ENCODE data around the gene TMCC2. TPM values are rescaled to one million over a fixed set of nuclear protein-coding genes. Genes with fewer than 3 reads are reported as not detected.

Gene TMCC2
- total and polyA plus RNA-seq, 2 of the 4 experiments (the other 2 are of a cell fraction), result 2.0 to 4.2 TPM

DNA sequence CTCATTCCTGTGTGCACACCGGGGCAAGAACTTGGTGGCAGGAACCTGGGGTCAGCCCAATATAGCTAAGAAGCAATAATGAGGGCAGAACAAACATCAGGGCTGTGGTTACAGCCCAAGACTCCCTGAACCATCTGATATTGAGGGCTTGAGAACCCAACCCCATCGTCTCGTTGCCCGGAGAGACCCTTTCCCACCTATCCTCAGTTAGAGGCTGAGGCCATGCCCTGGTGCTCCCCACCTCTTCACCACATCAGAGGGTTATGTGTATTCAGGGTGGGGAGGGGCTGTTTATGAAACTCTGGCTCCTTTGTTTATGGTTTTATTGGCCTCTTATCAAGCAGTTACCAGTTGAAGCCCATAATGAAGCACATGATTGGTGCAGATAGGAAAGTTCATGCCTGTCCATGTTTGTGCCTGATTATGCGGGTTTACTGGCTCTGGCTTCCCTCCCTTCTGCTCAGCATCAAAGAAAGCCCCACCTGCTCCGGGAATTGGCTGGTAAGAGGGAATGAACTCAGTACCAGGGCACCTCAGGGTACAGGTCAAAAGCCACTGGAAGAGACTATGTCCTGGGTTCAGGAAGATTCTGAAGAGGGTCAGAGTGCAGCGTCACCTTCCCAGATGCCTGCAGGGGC, 79.3 kb downstream of the TMCC2 start (continued):
- TF ChIP-seq NFE2L2 (IDR thresholded peaks at IDR 0.05; ENCODE audit: low read depth, low read length) (no peak), FOS (IDR thresholded peaks at IDR 0.05; ENCODE audit: low read depth, low read length) (no peak), MAFK (IDR thresholded peaks at IDR 0.05; ENCODE audit: low read depth, low read length) (no peak)
- TF ChIP-seq, protein P1, sequence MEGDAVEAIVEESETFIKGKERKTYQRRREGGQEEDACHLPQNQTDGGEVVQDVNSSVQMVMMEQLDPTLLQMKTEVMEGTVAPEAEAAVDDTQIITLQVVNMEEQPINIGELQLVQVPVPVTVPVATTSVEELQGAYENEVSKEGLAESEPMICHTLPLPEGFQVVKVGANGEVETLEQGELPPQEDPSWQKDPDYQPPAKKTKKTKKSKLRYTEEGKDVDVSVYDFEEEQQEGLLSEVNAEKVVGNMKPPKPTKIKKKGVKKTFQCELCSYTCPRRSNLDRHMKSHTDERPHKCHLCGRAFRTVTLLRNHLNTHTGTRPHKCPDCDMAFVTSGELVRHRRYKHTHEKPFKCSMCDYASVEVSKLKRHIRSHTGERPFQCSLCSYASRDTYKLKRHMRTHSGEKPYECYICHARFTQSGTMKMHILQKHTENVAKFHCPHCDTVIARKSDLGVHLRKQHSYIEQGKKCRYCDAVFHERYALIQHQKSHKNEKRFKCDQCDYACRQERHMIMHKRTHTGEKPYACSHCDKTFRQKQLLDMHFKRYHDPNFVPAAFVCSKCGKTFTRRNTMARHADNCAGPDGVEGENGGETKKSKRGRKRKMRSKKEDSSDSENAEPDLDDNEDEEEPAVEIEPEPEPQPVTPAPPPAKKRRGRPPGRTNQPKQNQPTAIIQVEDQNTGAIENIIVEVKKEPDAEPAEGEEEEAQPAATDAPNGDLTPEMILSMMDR (conservative IDR thresholded peaks at IDR 0.05; ENCODE audit: low read depth, low read length), result no peak

DNA sequence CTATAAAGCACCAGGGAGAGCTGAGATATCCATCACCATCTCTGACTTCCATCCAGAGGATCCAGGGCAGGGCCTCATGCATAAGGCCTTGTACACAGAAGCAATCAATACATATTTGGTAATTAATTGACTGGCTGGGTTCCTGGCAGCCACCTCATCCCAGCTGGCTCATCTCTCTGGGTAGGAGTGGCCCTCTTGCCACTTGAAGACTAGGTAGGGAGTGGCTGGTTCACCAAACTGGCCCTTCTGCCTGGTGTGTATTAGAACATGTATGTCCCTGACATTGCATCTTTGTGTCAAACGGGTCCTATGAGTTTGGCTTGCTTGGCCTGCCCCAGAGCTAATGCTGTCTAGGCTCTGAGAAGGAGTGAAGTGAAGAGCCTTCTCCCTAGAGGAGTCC, 82.0 kb downstream of the TMCC2 start:
- H3K36me3 ChIP-seq (ENCODE audit: control insufficient read depth, insufficient read depth, low read length), result peaks cover 74% of the 10 kb centered on the region
- peaks cover 55% of the 10 kb centered on the region for H3K9me1 ChIP-seq (ENCODE audit: insufficient read depth, low read length)
- H3K4ac ChIP-seq (ENCODE audit: low read depth, low read length), result no peak overlapping the region
- peaks cover 20% of the 10 kb centered on the region for H4K20me1 ChIP-seq (ENCODE audit: insufficient read depth, low read length)
- POLR2A ChIA-PET (ENCODE audit: unreplicated experiment), result no interaction called here
- 0 out of 2 replicates have a peak overlapping the region, but pooled peaks have one; percentile 1 for H3K27ac ChIP-seq (ENCODE audit: insufficient read depth, low read length)
- H3K4me2 ChIP-seq (ENCODE audit: low read depth, low read length), result no peak overlapping the region
- H2BK5ac ChIP-seq (ENCODE audit: low read depth, low read length, poor library complexity, severe bottlenecking), result no peak overlapping the region
- H2BK15ac ChIP-seq (ENCODE audit: low read depth, low read length), result no peak overlapping the region
- no peak overlapping the region for H3K23ac ChIP-seq (ENCODE audit: low read depth, low read length)
- dilution Hi-C loops (cut with HindIII; ENCODE audit: low sequenced_read_pairs, unreplicated experiment) (no loop called here), in situ Hi-C loops (cut with MboI; ENCODE audit: low sequenced_read_pairs) (no loop called here), intact Hi-C loops (cut with micrococcal nuclease) (no loop called here)
- no peak overlapping the region for H3K14ac ChIP-seq (replicated peaks; ENCODE audit: low read depth, low read length)
- no peak overlapping the region for H3K9ac ChIP-seq (ENCODE audit: low read depth, low read length)
- no CpG with 5 or more reads among the region's 1 CpG for WGBS, 2 experiments (ENCODE audit: extremely low coverage in 2 of 2, insufficient read length in 1 of 2)
- H2BK120ac ChIP-seq (ENCODE audit: low read depth, low read length), result no peak overlapping the region
- no peaks in the 10 kb centered on the region for H3K27me3 ChIP-seq (ENCODE audit: control insufficient read depth, insufficient read depth, low read length)
- no peak overlapping the region for H3K56ac ChIP-seq (ENCODE audit: extremely low read depth, insufficient read depth, low read length)
- H3K79me1 ChIP-seq (ENCODE audit: low read depth in 1 of 2, low read length in 2 of 2), result peaks cover 42 to 91% of the 10 kb centered on the region in 2 experiments
- H2BK20ac ChIP-seq (ENCODE audit: low read depth, low read length), result no peak overlapping the region
- CTCF ChIA-PET, result no interaction called here
- H3K9me3 ChIP-seq (ENCODE audit: control insufficient read depth, insufficient read depth, low read length), result no peaks in the 10 kb centered on the region
- no peak overlapping the region for H4K5ac ChIP-seq (ENCODE audit: low read depth, low read length)
- H4K91ac ChIP-seq (ENCODE audit: insufficient read depth, low read depth, low read length), result no peak overlapping the region
- ATAC-seq (ENCODE audit: low read depth) (no peak), DNase-seq (no peak)
- H2AFZ ChIP-seq (replicated peaks; ENCODE audit: low read length, poor library complexity), result no peak overlapping the region
- H3K18ac ChIP-seq (ENCODE audit: low read depth, low read length), result no peak overlapping the region
- TF ChIP-seq MAFK (IDR thresholded peaks at IDR 0.05; ENCODE audit: low read depth, low read length), result no peak
- TF ChIP-seq, protein P2, sequence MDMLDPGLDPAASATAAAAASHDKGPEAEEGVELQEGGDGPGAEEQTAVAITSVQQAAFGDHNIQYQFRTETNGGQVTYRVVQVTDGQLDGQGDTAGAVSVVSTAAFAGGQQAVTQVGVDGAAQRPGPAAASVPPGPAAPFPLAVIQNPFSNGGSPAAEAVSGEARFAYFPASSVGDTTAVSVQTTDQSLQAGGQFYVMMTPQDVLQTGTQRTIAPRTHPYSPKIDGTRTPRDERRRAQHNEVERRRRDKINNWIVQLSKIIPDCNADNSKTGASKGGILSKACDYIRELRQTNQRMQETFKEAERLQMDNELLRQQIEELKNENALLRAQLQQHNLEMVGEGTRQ (IDR thresholded peaks at IDR 0.05; ENCODE audit: low read depth, low read length), result no peak
- TF ChIP-seq MAZ (IDR thresholded peaks at IDR 0.05; ENCODE audit: borderline replicate concordance, low read depth, low read length), result no peak
- TF ChIP-seq CHD1 (IDR thresholded peaks at IDR 0.05; ENCODE audit: low read depth, low read length), result no peak
- TF ChIP-seq RFX5 (IDR thresholded peaks at IDR 0.05; ENCODE audit: low read depth, low read length), result no peak
- no peak for TF ChIP-seq NFE2L2 (IDR thresholded peaks at IDR 0.05; ENCODE audit: low read depth, low read length)
- H2AK9ac ChIP-seq (replicated peaks; ENCODE audit: low read depth, low read length, poor library complexity), result peak overlapping the region; percentile 42
- BruUV-seq (replicated peaks), result no TSS peak
- no peak overlapping the region for H3K4me3 ChIP-seq (ENCODE audit: insufficient read depth, low read depth, low read length)
- H2AK5ac ChIP-seq (ENCODE audit: low read depth, low read length), result no peak overlapping the region
- no peak overlapping the region for H4K8ac ChIP-seq (ENCODE audit: low read depth in 2 of 2, low read length in 2 of 2)
- peaks cover 13% of the 10 kb centered on the region for H3K4me1 ChIP-seq (ENCODE audit: control insufficient read depth, insufficient read depth, low read length)
